Panc1 (cell line): ENCODE data around the gene BIRC6.

Experiments used
- POLR2AphosphoS5 ChIP-seq: IDR thresholded peaks from 2 replicates; pipeline ENCODE4 v1.6.1; 2012; ENCODE audit warnings: mild to moderate bottlenecking, low read depth, low read length, moderate library complexity
- REST ChIP-seq, 2 experiments: IDR thresholded peaks; 2 replicates each; pipeline ENCODE4 v1.6.1; 2011 to 2012; ENCODE audit warnings: low read depth in 2 of 2, control low read depth in 1 of 2, low read length in 1 of 2, mild to moderate bottlenecking in 1 of 2, moderate library complexity in 1 of 2; ENCODE audit not compliant: insufficient read depth in 1 of 2
- TF ChIP-seq, protein P1 (sequence below): fragments of 450-650 bp; IDR thresholded peaks from 2 replicates; pipeline ENCODE4 v1.5.1; 2017; ENCODE audit warnings: mild to moderate bottlenecking

- no peak for TF ChIP-seq REST (IDR thresholded peaks at IDR 0.05; ENCODE audit: insufficient read depth in 1 of 2, low read depth in 2 of 2, low read length in 1 of 2)
- TF ChIP-seq POLR2AphosphoS5 = no peak
- TF ChIP-seq, protein P1, sequence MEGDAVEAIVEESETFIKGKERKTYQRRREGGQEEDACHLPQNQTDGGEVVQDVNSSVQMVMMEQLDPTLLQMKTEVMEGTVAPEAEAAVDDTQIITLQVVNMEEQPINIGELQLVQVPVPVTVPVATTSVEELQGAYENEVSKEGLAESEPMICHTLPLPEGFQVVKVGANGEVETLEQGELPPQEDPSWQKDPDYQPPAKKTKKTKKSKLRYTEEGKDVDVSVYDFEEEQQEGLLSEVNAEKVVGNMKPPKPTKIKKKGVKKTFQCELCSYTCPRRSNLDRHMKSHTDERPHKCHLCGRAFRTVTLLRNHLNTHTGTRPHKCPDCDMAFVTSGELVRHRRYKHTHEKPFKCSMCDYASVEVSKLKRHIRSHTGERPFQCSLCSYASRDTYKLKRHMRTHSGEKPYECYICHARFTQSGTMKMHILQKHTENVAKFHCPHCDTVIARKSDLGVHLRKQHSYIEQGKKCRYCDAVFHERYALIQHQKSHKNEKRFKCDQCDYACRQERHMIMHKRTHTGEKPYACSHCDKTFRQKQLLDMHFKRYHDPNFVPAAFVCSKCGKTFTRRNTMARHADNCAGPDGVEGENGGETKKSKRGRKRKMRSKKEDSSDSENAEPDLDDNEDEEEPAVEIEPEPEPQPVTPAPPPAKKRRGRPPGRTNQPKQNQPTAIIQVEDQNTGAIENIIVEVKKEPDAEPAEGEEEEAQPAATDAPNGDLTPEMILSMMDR = no peak
Measured at GRCh38 chr2:32565902-32566301, 209.1 kb downstream of the BIRC6 start.
